PFSK-1 (cell line): Measurements from ENCODE around the gene AAMDC.

Experiments
- FOXP2 ChIP-seq: optimal IDR thresholded peaks from 2 replicates; pipeline ENCODE3; 2011; ENCODE audit warnings: borderline replicate concordance, control low read depth, inconsistent platforms; ENCODE audit not compliant: insufficient read depth; ENCODE audit errors: extremely low read length, extremely low read depth
- POLR2AphosphoS5 ChIP-seq: IDR thresholded peaks from 2 replicates; pipeline ENCODE4 v1.6.1; 2012; ENCODE audit warnings: low read depth, mild to moderate bottlenecking, control low read depth, low read length, moderate library complexity
- SIN3A ChIP-seq: IDR thresholded peaks from 2 replicates; pipeline ENCODE4 v1.6.1; 2012; ENCODE audit warnings: mild to moderate bottlenecking, low read length, moderate library complexity, borderline replicate concordance; ENCODE audit not compliant: insufficient read depth
- TAF1 ChIP-seq: IDR thresholded peaks from 2 replicates; pipeline ENCODE4 v1.6.1; 2012; ENCODE audit warnings: low read length, control low read depth, borderline replicate concordance; ENCODE audit not compliant: insufficient read depth
- TF ChIP-seq, protein P1 (sequence below), 2 experiments: IDR thresholded peaks; 2 replicates each; pipeline versions ENCODE4 v1.6.1 to v1.8.0; 2011 to 2012; ENCODE audit warnings: low read depth in 2 of 2, low read length in 2 of 2, control low read depth in 1 of 2, inconsistent platforms in 1 of 2, mild to moderate bottlenecking in 1 of 2, moderate library complexity in 1 of 2; ENCODE audit not compliant: insufficient read depth in 1 of 2

DNA sequence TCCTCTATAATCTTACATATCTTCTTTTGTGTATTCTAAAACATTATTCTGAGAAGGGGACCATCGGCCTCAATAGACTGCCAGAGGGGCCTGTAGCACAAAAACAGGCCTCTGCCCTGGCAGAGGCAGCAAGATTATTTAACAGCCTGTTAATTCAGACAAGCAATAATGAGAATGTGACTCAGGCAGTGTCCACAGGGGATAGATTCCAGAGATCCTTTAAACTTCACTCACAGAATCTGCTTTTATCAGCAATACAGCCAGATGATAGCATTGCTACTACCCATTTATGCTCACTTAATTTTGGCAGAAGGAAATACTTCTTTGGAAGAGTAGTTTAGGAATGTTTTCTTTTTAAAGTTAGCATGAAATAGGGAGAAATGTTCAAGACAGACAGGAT is 44.9 kb downstream of the AAMDC start:
- no peak for TF ChIP-seq TAF1
- TF ChIP-seq POLR2AphosphoS5: no peak
- TF ChIP-seq, protein P1, sequence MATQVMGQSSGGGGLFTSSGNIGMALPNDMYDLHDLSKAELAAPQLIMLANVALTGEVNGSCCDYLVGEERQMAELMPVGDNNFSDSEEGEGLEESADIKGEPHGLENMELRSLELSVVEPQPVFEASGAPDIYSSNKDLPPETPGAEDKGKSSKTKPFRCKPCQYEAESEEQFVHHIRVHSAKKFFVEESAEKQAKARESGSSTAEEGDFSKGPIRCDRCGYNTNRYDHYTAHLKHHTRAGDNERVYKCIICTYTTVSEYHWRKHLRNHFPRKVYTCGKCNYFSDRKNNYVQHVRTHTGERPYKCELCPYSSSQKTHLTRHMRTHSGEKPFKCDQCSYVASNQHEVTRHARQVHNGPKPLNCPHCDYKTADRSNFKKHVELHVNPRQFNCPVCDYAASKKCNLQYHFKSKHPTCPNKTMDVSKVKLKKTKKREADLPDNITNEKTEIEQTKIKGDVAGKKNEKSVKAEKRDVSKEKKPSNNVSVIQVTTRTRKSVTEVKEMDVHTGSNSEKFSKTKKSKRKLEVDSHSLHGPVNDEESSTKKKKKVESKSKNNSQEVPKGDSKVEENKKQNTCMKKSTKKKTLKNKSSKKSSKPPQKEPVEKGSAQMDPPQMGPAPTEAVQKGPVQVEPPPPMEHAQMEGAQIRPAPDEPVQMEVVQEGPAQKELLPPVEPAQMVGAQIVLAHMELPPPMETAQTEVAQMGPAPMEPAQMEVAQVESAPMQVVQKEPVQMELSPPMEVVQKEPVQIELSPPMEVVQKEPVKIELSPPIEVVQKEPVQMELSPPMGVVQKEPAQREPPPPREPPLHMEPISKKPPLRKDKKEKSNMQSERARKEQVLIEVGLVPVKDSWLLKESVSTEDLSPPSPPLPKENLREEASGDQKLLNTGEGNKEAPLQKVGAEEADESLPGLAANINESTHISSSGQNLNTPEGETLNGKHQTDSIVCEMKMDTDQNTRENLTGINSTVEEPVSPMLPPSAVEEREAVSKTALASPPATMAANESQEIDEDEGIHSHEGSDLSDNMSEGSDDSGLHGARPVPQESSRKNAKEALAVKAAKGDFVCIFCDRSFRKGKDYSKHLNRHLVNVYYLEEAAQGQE (IDR thresholded peaks at IDR 0.05; ENCODE audit: insufficient read depth in 1 of 2, low read depth in 2 of 2, low read length in 2 of 2): no peak
- no peak for TF ChIP-seq SIN3A
- no peak for TF ChIP-seq FOXP2
